ENCODE results near the gene PDPN. TPM values are rescaled to one million over a fixed set of nuclear protein-coding genes. Genes with fewer than 3 reads are reported as not detected.

The PDPN gene
- total RNA-seq, 1 donor from 2014 or later, result 59.2 TPM

GRCh38 chr1:13600762-13601453 is 17.3 kb downstream of the PDPN start:
- H3K27ac Mint-ChIP-seq (ENCODE audit: unreplicated experiment), result no peak overlapping the region
- no peak overlapping the region for H3K4me3 Mint-ChIP-seq (ENCODE audit: unreplicated experiment)
- no peaks in the 10 kb centered on the region for H3K27me3 Mint-ChIP-seq (ENCODE audit: low read depth, unreplicated experiment)
- no peaks in the 10 kb centered on the region for H3K79me2 ChIP-seq (ENCODE audit: insufficient read depth, low read length)
- H3K9me3 Mint-ChIP-seq (ENCODE audit: unreplicated experiment), result no peaks in the 10 kb centered on the region
- no peak overlapping the region for H3K4me2 ChIP-seq (ENCODE audit: low read length)
- H3K36me3 ChIP-seq (ENCODE audit: insufficient read depth, low read length), result no peaks in the 10 kb centered on the region
- no peaks in the 10 kb centered on the region for H3K36me3 Mint-ChIP-seq (ENCODE audit: low read depth, unreplicated experiment)
- H3K27me3 ChIP-seq (ENCODE audit: insufficient read depth, low read length), result no peaks in the 10 kb centered on the region
- no peak for FAIRE-seq
- no peak overlapping the region for H3K4me3 ChIP-seq (ENCODE audit: insufficient read depth, low read depth, low read length)
- no peak overlapping the region for H3K27ac ChIP-seq (ENCODE audit: low read depth, low read length)
- no peak for DNase-seq (ENCODE audit: low read depth)
- H3K4me1 Mint-ChIP-seq (ENCODE audit: low read depth, unreplicated experiment), result peaks cover 13% of the 10 kb centered on the region
- no peak overlapping the region for H3K9ac ChIP-seq (ENCODE audit: low read length)
- no peak for TF ChIP-seq EZH2 (IDR thresholded peaks at IDR 0.05; ENCODE audit: insufficient read depth, low read length)
- TF ChIP-seq, protein P1, sequence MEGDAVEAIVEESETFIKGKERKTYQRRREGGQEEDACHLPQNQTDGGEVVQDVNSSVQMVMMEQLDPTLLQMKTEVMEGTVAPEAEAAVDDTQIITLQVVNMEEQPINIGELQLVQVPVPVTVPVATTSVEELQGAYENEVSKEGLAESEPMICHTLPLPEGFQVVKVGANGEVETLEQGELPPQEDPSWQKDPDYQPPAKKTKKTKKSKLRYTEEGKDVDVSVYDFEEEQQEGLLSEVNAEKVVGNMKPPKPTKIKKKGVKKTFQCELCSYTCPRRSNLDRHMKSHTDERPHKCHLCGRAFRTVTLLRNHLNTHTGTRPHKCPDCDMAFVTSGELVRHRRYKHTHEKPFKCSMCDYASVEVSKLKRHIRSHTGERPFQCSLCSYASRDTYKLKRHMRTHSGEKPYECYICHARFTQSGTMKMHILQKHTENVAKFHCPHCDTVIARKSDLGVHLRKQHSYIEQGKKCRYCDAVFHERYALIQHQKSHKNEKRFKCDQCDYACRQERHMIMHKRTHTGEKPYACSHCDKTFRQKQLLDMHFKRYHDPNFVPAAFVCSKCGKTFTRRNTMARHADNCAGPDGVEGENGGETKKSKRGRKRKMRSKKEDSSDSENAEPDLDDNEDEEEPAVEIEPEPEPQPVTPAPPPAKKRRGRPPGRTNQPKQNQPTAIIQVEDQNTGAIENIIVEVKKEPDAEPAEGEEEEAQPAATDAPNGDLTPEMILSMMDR (IDR thresholded peaks at IDR 0.05; ENCODE audit: insufficient read depth, low read depth, low read length), result no peak
- H2AFZ ChIP-seq (ENCODE audit: low read depth, low read length), result no peak overlapping the region
- H4K20me1 ChIP-seq (ENCODE audit: insufficient read depth, low read length), result peaks cover 5% of the 10 kb centered on the region
- H3K4me1 ChIP-seq (ENCODE audit: insufficient read depth, low read length), result peaks cover 21% of the 10 kb centered on the region
- no peaks in the 10 kb centered on the region for H3K9me3 ChIP-seq (ENCODE audit: insufficient read depth, low read depth, low read length)

GRCh38 chr1:13604176-13604575 is 20.5 kb downstream of the PDPN start:
- H3K27me3 Mint-ChIP-seq (ENCODE audit: low read depth, unreplicated experiment), result no peaks in the 10 kb centered on the region
- H3K9me3 ChIP-seq (ENCODE audit: insufficient read depth, low read depth, low read length), result no peaks in the 10 kb centered on the region

More at GRCh38 chr1:13604176-13604575, 20.5 kb downstream of the PDPN start:
- Histone ChIP-seq H3K27me3 (ENCODE audit: insufficient read depth, low read length) (no peaks in the 10 kb centered on the region), H3K79me2 (ENCODE audit: insufficient read depth, low read length) (no peaks in the 10 kb centered on the region), H3K36me3 (ENCODE audit: insufficient read depth, low read length) (no peaks in the 10 kb centered on the region), H2AFZ (ENCODE audit: low read depth, low read length) (no peak overlapping the region), H3K4me1 (ENCODE audit: insufficient read depth, low read length) (peaks cover 21% of the 10 kb centered on the region), H3K27ac (ENCODE audit: low read depth, low read length) (peak overlapping the region; percentile 42), H4K20me1 (ENCODE audit: insufficient read depth, low read length) (peaks cover 5% of the 10 kb centered on the region), H3K4me2 (ENCODE audit: low read length) (no peak overlapping the region), H3K4me3 (ENCODE audit: insufficient read depth, low read depth, low read length) (no peak overlapping the region), H3K9ac (ENCODE audit: low read length) (peak overlapping the region; percentile 24)
- FAIRE-seq (no peak), DNase-seq (ENCODE audit: low read depth) (no peak)
- H3K4me1 Mint-ChIP-seq (ENCODE audit: low read depth, unreplicated experiment), result peaks cover 13% of the 10 kb centered on the region
- no peak for TF ChIP-seq EZH2 (IDR thresholded peaks at IDR 0.05; ENCODE audit: insufficient read depth, low read length)
- TF ChIP-seq, protein P1 (IDR thresholded peaks at IDR 0.05; ENCODE audit: insufficient read depth, low read depth, low read length), result no peak
- H3K27ac Mint-ChIP-seq (ENCODE audit: unreplicated experiment), result no peak overlapping the region
- H3K9me3 Mint-ChIP-seq (ENCODE audit: unreplicated experiment), result no peaks in the 10 kb centered on the region
- peaks cover 11% of the 10 kb centered on the region for H3K36me3 Mint-ChIP-seq (ENCODE audit: low read depth, unreplicated experiment)
- H3K4me3 Mint-ChIP-seq (ENCODE audit: unreplicated experiment), result no peak overlapping the region
